ELR (cell line): ENCODE results near the gene PPFIBP2.
"Not testable (repeated sequence)": the region's sequence is repeated elsewhere in the genome, so short reads cannot be mapped to it uniquely, and the experiment has no call there.

ENCODE experiments used
- DNase-seq: peaks from one replicate; pipeline ENCODE4 v3.0.0-alpha.2; 2015; ENCODE audit warnings: low read depth

Gene PPFIBP2

DNA sequence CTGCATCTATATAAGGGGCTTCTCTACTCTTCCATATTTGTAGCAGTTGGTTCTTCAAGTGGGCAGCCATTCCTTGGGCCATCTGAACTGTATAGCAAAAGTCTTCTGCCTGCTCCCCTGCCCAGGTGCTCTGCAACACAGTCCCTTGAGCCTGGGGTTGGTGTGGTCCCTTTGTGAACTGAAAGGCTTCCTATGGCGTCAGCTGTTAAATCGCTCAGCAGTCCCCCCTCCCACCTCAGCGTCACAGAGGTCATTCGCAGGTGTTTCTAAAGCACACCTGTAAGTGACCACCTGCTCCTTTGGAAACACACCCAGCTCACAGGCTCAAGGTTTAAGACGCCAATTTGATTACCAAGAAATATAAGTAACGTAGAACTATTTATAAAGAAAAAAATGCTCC is 122.6 kb downstream of the PPFIBP2 start:
- no peak for DNase-seq

DNA sequence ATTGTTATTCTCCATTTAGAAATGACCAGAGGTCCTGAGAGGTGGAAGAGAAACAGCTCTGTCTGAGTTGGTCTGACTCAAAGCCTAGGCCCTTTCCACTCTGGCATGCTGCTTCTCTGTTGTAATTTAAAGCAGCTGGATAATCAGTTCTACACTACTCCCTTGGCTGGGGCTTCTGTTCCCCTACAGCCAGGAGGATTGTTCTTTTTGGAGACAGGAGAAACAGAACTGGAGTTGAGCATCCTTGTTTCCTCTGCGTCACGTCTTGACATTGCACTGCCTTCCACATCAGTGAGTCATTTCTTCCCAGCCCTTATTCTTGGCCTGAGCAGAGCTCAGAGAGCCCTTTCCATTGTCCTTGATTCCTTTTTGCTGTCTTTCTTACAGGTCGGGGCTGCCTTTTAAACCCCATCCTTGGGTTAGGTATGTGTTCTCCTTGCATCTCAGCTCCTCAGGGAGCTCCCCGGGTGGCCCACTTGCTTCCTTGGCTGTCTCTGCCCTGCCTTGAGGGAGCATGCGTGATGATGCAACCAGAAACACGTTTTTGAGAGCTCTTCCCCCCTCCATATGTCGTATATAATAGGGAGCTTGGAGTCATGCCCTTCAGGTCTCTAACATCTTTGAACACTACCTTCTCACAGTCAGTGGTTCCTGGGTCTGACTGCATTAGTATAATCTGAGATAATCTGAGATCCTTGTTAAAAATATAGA is 123.8 kb downstream of the PPFIBP2 start:
- peak; percentile 56 for DNase-seq

DNA sequence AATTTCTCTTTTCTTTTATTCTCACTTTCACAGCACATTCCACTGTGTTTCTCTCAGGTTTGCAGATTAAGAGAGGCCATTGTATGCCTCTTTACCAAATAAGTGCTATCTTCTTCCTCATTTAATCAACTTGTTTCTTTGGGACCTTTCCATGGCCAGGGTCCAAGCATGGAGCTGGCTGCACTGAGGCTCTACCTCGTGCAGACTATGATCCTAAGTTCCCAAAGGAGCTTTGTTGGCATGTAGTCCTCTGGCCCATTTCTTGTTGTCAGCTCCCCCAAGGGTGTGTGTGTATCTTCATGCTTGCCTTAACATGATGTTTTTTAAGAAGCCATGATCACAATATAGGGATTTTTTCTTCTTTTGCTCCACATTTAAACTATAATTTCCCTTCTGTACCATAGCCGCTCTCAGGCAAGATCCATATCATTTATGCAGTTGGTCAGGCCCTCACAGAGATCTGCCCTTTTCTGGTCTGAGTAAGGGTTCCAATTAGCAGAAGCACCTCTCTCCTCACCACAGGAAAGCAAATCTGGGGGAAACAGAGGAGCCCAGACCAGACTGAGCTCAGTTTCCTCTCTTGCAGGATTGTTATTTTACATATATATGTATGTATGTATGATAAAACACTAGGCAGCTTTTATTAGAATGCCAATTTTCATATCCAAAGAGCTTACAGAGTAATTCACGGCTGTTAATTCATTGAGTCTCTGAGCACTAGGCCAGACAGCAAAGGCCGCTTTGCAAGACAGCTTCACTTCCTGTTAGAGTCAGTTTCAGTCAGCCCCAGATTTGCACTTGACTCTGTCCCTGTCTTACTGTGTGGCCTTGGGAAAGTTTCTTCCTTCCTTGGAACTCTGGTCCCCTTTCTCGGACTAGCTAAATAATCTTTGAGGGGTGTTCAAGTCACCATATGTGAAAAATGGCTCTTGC is 125.2 kb downstream of the PPFIBP2 start:
- no peak for DNase-seq

DNA sequence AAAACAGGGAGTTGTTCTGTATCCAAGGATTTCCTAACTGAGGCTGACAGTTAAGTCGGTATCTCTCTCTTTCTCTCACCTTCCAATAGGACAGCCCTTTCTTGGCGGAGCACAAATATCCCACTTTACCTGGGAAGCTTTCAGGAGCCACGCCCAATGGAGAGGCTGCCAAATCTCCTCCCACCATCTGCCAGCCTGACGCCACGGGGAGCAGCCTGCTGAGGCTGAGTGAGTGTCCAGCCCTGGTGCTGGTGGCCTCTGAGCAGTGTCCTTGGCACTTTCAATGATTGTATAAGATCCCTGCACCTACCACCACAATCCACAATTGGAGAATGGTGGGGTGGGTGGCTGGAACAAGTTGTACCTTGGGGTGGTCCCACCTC is 125.8 kb downstream of the PPFIBP2 start:
- no peak for DNase-seq

DNA sequence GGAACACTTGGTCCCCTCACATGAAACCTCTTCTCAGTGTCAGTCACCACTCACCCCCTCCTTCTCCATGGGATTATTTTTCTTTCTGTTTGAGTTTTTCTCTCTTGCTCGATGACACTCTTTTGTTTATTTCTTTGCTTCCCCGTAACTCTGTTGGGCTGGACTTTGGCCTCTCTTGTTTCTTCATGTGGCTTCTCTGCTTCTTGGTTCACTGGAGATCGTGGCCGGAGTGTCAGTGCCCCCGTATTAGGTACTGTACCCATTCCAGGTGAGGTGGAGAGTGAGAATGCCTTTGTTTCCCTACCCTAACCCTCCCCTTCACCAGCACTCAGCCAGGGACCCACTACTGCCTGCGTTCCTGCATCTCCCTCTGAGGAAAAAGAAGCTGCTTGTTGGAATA is 127.0 kb downstream of the PPFIBP2 start:
- no peak for DNase-seq

DNA sequence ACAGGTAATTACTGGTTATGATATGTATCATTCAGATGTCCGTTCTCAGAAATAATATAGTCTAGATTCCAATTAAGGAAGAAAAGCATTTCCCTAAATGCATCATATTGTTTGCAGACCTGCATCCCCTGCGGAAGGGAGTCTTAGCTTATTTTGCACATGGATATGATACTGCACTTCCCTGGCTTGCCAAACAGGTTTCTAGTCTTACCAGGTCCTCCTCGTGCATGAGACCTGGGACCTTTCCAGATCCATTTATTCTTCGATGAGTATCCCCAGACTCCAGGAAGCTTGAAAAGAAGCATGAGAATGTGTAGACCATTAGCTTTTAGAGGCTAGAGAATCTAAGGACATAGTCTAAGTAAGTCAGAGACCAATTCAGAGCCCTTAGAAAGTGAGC is 128.9 kb downstream of the PPFIBP2 start:
- no peak for DNase-seq

DNA sequence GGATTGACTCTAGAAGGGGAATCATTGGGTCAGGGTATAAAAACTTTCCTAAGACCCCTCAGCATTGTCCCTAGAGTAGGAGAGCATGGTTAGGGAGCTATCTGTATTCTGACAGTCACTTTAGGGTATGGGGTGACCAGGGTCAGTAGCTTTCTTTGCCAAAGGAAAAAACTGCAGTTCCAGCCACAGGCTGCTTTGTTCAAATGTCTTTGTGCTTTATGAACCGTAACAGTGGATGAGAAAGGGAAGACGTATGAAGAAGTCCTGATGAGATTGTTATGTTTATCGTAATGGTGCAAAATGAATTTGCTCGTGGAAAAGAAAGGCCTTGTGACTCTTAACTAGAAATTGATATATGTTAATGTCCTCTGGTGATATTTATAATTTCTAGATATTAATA is 129.5 kb downstream of the PPFIBP2 start:
- no peak for DNase-seq

DNA sequence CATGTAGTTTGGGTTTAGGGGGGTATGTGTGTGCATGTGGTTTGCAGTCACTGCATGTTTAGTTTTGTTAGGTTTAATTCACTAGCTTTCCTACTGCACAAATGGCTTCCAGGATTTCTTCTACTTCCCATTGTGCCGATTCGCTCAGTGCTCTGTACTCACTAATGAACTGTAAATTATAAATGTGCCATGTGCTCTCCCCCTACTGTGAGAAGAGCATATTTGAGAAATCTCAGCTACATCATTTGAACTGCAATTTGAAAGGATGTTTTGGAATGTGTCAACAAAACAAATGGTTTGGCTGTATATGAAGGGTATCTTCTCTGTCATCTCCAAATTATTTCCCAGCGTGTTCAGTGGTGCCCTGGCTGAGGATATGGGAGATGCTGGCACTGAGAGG is 131.4 kb downstream of the PPFIBP2 start:
- no peak for DNase-seq

DNA sequence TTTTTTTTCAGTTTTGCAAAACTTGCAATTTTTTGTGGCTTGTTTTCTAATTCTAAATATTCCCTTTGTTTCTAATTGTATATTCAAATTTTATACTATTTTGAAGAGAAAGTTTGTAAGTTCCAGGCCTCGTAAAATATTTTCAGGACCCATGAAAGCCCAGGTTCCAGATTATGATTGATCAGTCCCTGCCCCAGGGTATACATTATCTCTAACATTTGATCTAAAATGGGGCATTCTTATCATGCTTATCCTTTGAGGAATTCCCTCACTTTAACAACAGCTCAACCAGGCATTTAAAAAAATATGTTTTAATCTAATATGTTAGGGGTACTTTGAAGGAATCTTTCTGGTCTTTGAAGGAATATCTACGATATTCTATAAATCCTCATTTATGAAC is 133.1 kb downstream of the PPFIBP2 start:
- DNase-seq, result no peak

DNA sequence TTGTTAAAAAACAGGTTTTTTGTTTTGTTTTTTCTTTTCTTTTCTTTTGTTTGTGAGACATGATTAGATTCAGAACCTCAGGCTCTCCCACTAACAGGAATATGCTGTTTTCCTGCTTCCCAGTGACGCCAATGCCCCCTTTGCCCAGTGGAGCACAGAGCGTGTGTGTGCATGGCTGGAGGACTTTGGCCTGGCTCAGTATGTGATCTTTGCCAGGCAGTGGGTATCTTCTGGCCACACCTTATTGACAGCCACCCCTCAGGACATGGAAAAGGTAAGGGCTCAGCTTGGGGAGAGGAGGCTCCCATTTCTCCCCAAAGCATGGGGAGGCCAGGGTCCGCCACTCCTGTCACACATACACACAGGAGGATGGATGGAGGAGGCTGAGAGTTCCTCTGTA is 134.5 kb downstream of the PPFIBP2 start:
- DNase-seq, result no peak

DNA sequence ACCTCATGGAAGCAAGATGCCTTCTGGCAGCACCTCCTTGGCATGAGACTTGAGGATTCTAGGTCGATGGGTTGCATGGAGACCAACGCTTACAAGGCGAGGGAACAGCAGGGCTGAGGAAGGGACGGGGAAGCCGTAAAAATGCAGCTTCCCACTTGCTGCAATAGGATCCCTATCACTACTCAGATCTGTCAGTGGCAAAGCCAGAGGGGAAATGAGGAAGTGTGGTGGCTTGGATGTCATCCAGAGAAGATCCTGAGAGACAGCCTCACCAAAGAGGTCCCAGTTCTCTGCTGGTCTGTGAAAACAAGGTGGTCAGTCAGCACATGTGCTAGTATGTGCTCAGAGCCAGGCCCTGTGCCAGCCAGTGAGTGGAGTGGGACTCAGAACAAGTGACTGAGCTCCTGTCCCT is 137.3 kb downstream of the PPFIBP2 start:
- DNase-seq, result peak; percentile 28

DNA sequence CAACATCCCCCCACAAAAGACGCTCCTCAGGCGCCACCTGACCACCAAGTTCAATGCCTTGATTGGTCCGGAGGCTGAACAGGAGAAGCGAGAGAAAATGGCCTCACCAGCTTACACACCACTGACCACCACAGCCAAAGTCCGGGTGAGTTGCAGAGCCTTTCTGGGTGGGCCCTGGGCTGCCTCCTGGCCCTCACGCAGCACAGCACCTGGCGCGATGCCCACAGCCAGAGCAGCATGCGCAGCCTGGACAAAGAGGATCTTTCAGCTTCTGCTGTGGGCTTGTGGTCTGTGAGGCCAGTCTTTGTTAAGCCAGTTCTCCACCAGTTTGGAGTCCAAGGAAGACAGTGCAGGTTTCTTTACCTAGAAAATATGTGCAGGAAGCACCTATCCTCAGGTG is 137.9 kb downstream of the PPFIBP2 start:
- DNase-seq, result no peak

DNA sequence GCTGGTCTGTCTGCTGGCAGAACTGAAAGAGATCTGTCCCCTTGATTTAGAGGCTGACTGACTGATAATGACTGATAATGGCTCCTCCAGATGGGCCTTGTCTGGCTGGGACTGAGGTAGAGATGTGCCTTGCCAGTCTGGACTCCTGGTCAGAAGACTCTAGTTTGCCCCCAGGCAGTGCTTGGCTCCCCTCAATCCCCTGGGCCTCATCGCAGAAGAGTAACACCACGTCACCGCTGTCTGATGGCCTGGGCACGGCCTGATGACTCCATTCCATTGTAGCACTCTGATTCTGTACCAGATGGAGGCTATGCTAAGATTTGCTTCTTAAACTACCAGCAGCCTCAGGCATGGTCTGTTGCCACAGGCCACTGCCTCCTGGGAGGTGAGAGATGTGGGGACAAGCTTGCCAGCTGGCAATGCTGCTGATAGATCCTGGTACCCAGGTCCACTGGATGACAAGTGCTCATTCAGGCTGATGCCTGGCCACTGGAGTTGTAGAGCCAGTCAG is 140.5 kb downstream of the PPFIBP2 start:
- DNase-seq, result no peak

DNA sequence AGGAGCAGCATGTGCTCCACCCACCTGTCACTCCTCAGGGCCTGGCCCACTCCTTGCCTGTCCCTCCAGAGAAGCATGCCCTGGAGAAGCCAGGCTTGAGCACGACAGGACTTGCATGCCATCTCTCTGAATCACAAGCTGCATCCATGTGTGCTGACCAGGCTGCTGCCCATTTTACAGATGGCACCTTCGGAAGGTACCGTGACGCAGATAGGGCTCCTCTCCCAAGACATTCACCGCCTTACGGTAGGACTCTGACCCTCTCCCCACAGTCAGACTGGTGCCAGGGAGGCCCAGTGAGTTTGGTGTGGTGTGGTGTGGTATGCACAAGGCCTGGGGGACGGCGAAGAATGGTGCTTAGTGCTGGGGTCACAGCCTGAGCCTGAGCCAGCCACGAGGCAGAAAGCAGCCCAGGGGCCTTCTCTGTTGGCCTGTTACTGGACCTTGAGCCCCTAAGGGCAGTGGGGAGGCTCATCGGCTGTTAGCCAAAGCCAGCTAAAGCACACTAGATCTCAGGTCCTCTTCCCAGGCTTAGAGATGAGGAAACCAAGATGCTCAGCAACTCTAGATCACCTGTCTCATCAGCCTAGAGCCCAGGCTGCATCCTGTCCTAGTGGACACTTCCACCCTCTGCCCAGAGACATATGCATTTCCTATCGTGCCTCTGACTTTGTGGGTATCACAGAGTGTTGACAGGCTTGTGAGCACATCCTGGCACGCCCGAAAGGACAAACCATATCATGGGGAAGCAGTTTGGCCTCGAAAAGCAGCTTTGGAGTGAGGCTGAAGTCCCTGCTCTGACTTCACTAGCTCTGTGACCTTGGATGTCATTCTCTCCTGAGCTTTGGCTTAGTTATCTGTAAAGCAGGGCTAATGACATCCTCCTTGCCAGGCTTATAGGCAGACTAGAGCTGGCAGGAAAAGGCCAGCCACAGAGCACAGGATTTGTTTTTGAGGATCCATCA is 141.7 kb downstream of the PPFIBP2 start:
- no peak for DNase-seq

DNA sequence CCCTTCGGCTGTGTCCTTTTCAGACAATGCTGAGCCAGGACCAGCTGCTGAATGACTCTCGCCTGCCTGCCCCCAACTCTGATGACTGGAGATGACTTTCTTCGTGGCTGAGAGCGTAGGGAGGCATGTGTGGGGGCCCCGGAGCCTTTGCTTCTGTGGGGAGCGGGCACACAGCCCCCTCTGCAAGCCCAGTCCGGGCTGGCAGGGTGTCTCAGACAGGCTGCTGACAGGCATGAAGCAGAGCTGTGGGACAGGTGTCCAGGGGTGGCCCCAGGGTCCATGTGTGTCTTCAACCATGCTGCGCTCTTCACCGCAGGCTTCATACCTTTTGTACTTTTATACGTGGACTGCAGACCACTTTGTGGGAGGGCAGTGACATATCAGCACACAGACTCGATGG is 142.9 kb downstream of the PPFIBP2 start:
- DNase-seq, result no peak

DNA sequence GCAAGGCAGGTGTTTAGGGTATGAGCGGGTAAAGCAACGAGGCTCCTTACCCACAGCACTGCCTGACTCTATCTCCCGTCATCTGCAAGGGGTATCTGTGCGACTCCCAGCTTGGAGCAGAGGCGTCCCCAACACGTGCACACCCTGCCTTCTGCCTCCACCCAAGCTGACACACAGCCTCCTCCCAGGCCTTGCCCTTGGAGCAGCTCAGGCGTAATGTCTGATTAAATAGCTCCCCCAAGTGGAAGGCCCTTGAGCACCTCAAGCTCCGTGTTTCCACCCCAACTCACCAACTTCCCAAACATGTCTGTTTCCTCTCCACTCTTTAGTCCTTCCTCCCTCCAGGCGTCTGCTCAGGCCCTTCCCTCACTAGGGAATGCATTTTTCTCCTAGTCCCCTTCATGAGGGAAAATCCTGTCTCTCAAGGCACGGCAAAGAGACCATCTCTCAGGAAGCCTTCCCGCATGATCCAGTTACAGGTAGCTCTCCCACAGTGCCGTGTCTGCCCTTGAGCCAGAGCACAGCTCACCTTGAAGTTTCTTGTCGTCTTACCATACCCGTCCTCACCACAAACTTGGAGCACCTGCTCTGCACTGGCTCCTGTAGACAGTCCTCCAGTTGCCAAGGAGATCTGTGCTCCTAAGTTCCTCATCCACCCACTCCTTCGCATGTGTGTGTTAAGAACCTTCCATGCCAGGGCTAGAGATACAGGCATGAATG is 143.7 kb downstream of the PPFIBP2 start:
- DNase-seq, result peak; percentile 59

DNA sequence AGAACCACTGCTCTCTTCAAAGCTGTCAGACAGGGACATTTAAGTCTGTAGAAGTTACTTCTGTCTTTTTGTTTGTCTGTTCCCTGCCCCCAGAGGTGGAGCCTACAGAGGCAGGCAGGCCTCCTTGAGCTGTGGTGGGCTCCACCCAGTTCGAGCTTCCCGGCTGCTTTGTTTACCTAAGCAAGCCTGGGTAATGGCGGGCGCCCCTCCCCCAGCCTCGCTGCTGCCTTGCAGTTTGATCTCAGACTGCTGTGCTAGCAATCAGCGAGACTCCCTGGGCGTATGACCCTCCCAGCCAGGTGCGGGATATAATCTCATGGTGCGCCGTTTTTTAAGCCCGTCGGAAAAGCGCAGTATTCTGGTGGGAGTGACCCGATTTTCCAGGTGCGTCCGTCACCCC is 149.7 kb downstream of the PPFIBP2 start:
- not testable (repeated sequence) for DNase-seq

DNA sequence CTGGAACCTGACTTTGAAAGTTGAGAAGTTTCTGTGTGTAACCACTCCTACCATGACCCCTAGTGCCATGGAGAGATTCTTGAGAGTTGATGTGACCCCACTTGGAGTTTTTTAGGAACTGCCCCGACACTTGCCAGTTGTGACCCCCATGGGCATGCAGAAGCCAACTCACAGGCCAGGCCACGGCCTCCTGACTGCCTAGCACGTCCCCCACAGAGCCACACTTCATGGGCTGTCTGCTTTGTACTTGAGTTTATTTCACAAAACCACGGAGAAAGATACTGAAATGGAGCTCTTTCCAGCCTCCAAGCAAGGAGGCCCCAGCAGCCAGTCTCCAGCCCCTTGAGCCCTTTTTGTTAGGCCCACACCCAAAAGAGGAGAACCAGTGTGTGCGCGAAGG is 151.1 kb downstream of the PPFIBP2 start:
- DNase-seq, result no peak

DNA sequence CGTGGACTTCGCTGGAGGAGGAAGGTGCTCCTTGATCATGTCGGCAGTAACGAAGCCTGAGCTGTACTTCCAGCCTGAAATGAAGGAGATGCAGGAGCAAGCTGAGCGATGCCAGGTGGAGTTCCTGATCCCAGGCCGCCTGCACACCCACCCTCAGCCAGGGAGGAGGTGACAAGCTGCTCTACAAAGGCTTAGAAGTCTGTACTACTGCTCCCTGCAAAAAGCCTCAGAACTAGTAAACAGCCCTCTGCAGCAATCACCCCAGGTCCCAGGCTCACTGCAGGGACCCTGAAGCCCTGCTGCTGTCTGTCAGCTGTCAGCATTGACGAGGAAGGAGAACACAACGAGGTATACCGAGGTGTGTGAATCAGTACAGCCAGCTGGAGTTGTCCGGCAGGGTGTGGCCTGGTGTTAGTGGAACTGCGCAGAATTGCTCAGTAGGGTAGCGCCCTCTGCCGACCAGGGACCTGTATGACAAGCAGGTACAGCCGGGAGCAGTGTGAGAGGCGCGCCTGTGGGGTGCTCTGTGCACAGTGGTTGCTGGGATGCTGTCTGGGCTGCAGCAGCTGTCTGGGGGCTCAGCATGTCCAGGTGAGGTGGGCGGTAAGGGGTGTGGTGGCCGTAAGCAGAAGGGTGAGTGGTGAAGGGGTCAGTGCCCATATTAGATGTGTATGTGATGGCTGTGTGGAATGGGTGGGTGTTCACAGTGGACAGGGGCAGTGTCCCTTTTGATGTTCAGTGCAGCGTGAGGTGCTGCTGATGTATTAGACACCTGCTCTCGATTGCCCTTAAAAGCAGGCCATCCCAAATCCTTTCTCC is 151.9 kb downstream of the PPFIBP2 start:
- DNase-seq, result peak; percentile 72

DNA sequence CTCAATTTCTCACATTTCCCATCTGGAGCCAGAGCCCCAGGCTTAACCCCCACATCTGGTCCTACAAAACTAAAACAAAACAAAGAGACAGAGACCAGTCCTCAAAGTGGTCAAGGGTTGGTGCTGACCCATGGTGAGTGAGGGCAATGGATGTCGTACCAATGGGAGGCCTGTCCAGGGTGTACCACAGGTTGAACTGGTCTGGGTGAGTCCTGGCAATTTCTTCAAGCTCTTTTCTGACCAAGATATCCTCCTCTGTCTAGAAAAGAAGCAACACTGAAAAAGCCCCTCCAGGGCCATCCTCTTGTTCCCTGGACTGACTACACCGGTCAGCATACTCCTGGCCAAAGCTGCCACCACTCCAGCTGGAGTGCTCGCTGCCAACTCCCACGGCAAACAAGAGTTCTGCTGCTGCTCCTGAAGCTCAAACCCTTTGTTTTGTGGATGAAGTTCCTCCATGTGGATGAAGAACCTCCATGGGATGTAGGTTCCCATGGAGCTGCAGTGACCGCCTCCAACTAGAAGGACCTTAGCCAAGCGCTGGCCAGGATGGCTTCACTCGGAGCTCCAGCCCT is 152.6 kb downstream of the PPFIBP2 start:
- DNase-seq, result no peak
